ENCODE data around the gene C1QL3.
A peak's percentile ranks its signal among the peaks of the same experiment; 100 is the strongest.

C1QL3 gene

DNA sequence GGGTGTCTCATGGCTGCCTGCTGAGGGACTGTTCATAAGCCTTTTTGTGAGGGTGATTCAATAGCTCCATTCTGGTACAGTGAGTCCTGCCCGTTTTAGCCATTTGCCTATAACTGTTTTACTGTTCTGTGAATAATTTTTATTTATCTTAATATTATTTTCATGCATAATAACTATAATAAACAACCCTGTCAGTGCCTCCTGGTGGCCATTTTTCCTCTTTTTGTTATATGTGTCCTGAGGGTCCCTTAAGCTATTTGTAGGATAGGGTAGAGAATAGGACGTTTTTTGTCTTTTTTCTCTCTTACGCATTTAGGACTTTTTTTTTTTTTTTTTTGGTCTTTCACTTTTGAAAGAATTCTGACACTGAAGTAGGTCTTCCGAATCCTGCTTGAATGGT is 2.9 kb downstream of the C1QL3 start:
- H3K4me3 ChIP-seq (ENCODE audit: low read depth, low read length) = no peak overlapping the region
- in situ Hi-C loops (cut with HindIII; ENCODE audit: low pct_ligation_motif_present, low sequenced_read_pairs) = no loop called here

GRCh38 chr10:16510843-16511242 is 10.8 kb downstream of the C1QL3 start:
- Histone ChIP-seq H3K27me3 (replicated peaks) (no peaks in the 10 kb centered on the region), H3K27ac (no peak overlapping the region), H3K36me3 (replicated peaks) (no peaks in the 10 kb centered on the region), H3K4me3 (ENCODE audit: low read depth, low read length) (no peak overlapping the region)
- no peak for DNase-seq
- TF ChIP-seq, protein P1, sequence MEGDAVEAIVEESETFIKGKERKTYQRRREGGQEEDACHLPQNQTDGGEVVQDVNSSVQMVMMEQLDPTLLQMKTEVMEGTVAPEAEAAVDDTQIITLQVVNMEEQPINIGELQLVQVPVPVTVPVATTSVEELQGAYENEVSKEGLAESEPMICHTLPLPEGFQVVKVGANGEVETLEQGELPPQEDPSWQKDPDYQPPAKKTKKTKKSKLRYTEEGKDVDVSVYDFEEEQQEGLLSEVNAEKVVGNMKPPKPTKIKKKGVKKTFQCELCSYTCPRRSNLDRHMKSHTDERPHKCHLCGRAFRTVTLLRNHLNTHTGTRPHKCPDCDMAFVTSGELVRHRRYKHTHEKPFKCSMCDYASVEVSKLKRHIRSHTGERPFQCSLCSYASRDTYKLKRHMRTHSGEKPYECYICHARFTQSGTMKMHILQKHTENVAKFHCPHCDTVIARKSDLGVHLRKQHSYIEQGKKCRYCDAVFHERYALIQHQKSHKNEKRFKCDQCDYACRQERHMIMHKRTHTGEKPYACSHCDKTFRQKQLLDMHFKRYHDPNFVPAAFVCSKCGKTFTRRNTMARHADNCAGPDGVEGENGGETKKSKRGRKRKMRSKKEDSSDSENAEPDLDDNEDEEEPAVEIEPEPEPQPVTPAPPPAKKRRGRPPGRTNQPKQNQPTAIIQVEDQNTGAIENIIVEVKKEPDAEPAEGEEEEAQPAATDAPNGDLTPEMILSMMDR (IDR thresholded peaks at IDR 0.05; ENCODE audit: low read depth, low read length, missing control alignments) = no peak
- in situ Hi-C loops (cut with HindIII; ENCODE audit: low pct_ligation_motif_present, low sequenced_read_pairs) = no loop called here

More for the DNA sequence above, 2.9 kb downstream of the C1QL3 start:
- no peaks in the 10 kb centered on the region for H3K36me3 ChIP-seq (replicated peaks)
- DNase-seq = no peak
- TF ChIP-seq, protein P1 (IDR thresholded peaks at IDR 0.05; ENCODE audit: low read depth, low read length, missing control alignments) = peak; percentile 38
- peaks cover 35% of the 10 kb centered on the region for H3K27me3 ChIP-seq (replicated peaks)
- H3K27ac ChIP-seq = no peak overlapping the region

GRCh38 chr10:16509996-16510395 is 11.7 kb downstream of the C1QL3 start:
- Histone ChIP-seq H3K4me3 (ENCODE audit: low read depth, low read length) (no peak overlapping the region), H3K27me3 (replicated peaks) (no peaks in the 10 kb centered on the region), H3K27ac (no peak overlapping the region), H3K36me3 (replicated peaks) (no peaks in the 10 kb centered on the region)
- DNase-seq = peak; percentile 40
- TF ChIP-seq, protein P1 (IDR thresholded peaks at IDR 0.05; ENCODE audit: low read depth, low read length, missing control alignments) = no peak
- in situ Hi-C loops (cut with HindIII; ENCODE audit: low pct_ligation_motif_present, low sequenced_read_pairs) = no loop called here

DNA sequence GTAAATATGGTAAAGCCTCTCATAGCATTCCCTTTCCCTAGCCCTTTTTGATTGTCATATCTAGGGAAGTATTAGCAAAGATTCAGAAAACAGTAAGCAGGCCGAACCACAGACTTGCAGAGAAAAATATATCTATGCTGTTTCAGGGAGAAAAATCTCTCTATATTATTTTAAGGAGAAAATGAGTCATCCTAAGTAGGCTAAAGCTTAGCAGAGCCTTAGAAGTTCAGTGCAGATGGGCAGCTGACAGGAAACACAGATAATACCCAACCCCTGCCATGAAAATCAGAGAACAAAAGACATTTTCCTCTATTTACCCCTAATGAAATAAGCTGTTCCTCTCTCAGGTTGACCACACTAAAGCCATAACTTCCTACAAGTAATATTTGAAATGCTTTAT is 16.5 kb downstream of the C1QL3 start:
- Histone ChIP-seq H3K4me3 (ENCODE audit: low read depth, low read length) (no peak overlapping the region), H3K27ac (no peak overlapping the region), H3K27me3 (replicated peaks) (no peaks in the 10 kb centered on the region), H3K36me3 (replicated peaks) (no peaks in the 10 kb centered on the region)
- in situ Hi-C loops (cut with HindIII; ENCODE audit: low pct_ligation_motif_present, low sequenced_read_pairs) = no loop called here
- DNase-seq = peak; percentile 29
- TF ChIP-seq, protein P1 (IDR thresholded peaks at IDR 0.05; ENCODE audit: low read depth, low read length, missing control alignments) = no peak

DNA sequence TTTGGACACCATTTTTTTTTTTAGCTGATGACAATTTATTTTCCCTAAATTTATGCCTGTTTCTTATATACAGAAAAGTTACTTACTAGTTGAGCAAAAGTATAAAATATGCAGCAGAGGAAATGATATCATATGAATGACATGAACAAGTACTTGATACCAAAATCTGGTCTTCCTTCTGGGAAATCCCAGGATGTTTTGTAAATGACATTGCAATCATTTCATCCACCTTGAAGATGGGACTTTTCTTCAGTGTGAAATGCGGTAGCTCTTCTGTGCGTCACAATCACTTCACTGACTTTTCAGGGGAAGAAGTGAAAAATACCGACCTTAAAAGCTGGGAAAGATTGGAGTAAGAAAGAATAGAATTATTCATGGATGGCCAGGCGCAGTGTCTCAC is 23.8 kb downstream of the C1QL3 start:
- TF ChIP-seq, protein P1 (IDR thresholded peaks at IDR 0.05; ENCODE audit: low read depth, low read length, missing control alignments) = no peak
- in situ Hi-C loops (cut with HindIII; ENCODE audit: low pct_ligation_motif_present, low sequenced_read_pairs) = no loop called here

DNA sequence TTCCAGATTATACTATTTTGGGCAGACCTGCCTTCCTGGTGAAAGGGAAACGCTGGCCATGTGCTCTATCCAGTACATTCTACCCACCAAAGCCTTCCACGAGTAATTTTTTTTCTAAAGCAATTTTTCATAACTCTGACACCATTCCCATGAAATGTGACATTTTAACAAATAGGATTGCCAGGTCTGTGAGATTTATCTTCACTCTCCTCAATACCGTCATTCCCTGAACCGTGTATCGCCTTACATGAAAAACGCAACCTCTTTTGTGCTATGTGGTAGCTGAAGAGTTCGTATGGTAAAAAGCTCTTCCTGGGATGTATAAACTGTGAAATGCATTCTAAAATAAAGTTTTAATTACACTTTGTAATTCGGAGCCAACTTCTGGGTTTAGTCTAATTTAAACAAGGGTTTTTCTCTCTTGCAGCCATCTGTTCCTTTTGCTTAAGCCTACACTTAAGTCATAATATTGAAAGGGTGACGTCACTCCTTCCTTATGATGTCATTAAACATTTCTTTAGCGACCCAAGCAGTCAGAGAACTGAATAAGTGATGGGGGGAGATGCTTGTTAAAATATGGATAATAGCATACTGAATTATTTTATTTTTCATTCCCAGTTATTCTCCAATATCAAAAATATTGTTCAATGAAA is 27.7 kb downstream of the C1QL3 start:
- no peaks in the 10 kb centered on the region for H3K27me3 ChIP-seq (replicated peaks)
- in situ Hi-C loops (cut with HindIII; ENCODE audit: low pct_ligation_motif_present, low sequenced_read_pairs) = no loop called here
- DNase-seq = no peak
- H3K27ac ChIP-seq = no peak overlapping the region
- H3K36me3 ChIP-seq (replicated peaks) = no peaks in the 10 kb centered on the region
- no peak overlapping the region for H3K4me3 ChIP-seq (ENCODE audit: low read depth, low read length)
- TF ChIP-seq, protein P1 (IDR thresholded peaks at IDR 0.05; ENCODE audit: low read depth, low read length, missing control alignments) = no peak

More for the DNA sequence above, 23.8 kb downstream of the C1QL3 start:
- Histone ChIP-seq H3K27me3 (replicated peaks) (no peaks in the 10 kb centered on the region), H3K4me3 (ENCODE audit: low read depth, low read length) (no peak overlapping the region), H3K36me3 (replicated peaks) (no peaks in the 10 kb centered on the region), H3K27ac (no peak overlapping the region)
- DNase-seq = no peak
